IPS-NIHi11 (cell line): Measurements from ENCODE around the gene PDE4D.

Experiments used
- DNase-seq: peaks from one replicate; pipeline ENCODE4 v3.0.0; 2012; ENCODE audit warnings: mixed read lengths, low spot score

The PDE4D gene

GRCh38 chr5:59548807-59549357 lies 344.6 kb downstream of the PDE4D start:
- DNase-seq, result no peak

- no peak for DNase-seq
Measured at GRCh38 chr5:59547731-59548130, 345.8 kb downstream of the PDE4D start.

- no peak for DNase-seq
Measured at GRCh38 chr5:59544573-59544972, 349.0 kb downstream of the PDE4D start.

GRCh38 chr5:59543821-59544442 lies 349.6 kb downstream of the PDE4D start:
- DNase-seq, result peak; percentile 5

- no peak for DNase-seq
Measured at GRCh38 chr5:59542851-59543820, 350.4 kb downstream of the PDE4D start.

- no peak for DNase-seq
Measured at GRCh38 chr5:59542306-59542705, 351.2 kb downstream of the PDE4D start.

GRCh38 chr5:59540366-59540765 lies 353.2 kb downstream of the PDE4D start:
- DNase-seq, result peak; percentile 18

- no peak for DNase-seq
Measured at GRCh38 chr5:59538750-59539121, 354.8 kb downstream of the PDE4D start.

GRCh38 chr5:59537961-59538749 lies 355.4 kb downstream of the PDE4D start:
- no peak for DNase-seq

GRCh38 chr5:59536875-59537274 lies 356.7 kb downstream of the PDE4D start:
- DNase-seq, result no peak

- DNase-seq, result no peak
Measured at GRCh38 chr5:59535561-59535960, 358.0 kb downstream of the PDE4D start.

GRCh38 chr5:59533730-59534108 lies 359.8 kb downstream of the PDE4D start:
- no peak for DNase-seq

GRCh38 chr5:59532979-59533729 lies 360.4 kb downstream of the PDE4D start:
- no peak for DNase-seq

- no peak for DNase-seq
Measured at GRCh38 chr5:59529239-59529638, 364.3 kb downstream of the PDE4D start.

- no peak for DNase-seq
Measured at GRCh38 chr5:59528202-59528862, 365.2 kb downstream of the PDE4D start.

GRCh38 chr5:59525957-59526356 lies 367.6 kb downstream of the PDE4D start:
- DNase-seq, result no peak

- no peak for DNase-seq
Measured at GRCh38 chr5:59525311-59525710, 368.2 kb downstream of the PDE4D start.

- no peak for DNase-seq
Measured at GRCh38 chr5:59522201-59522831, 371.2 kb downstream of the PDE4D start.

GRCh38 chr5:59521476-59521875 lies 372.1 kb downstream of the PDE4D start:
- no peak for DNase-seq

GRCh38 chr5:59519338-59519737 lies 374.2 kb downstream of the PDE4D start:
- no peak for DNase-seq
